Adrenal gland (tissue), 12 donors: Measurements from ENCODE around the gene GLB1L2. TPM values are rescaled to one million over a fixed set of nuclear protein-coding genes. Genes with fewer than 3 reads are reported as not detected.

Experiments used
- DNase-seq, 7 donors: peaks; one replicate each; pipeline ENCODE4 v3.0.0-alpha.2; 2019 to 2020
- H3K27ac ChIP-seq, 5 donors: fragments of 200-600 bp; sonication (generic) in 4 of 5; 1 replicate in 3 of 5; 2 replicates in 2 of 5; pipeline versions ENCODE4 v1.5.1 to v1.8.0; 2016 to 2020; ENCODE audit warnings: mild to moderate bottlenecking in 1 of 5
- H3K27me3 ChIP-seq: fragments of 200-600 bp; 2 replicates; pipeline ENCODE4 v1.8.0; 2021
- H3K36me3 ChIP-seq, 2 donors: fragments of 200-600 bp; replicated peaks in 1 of 2; 1 replicate in 1 of 2; 2 replicates in 1 of 2; pipeline versions ENCODE4 v1.5.1 to v1.8.0; 2018 to 2022
- H3K4me1 ChIP-seq, 2 donors: fragments of 200-600 bp; replicated peaks in 1 of 2; 1 replicate in 1 of 2; 2 replicates in 1 of 2; pipeline versions ENCODE4 v1.5.1 to v1.8.0; 2018 to 2021
- H3K4me3 ChIP-seq, 4 donors: fragments of 200-600 bp; sonication (generic) in 3 of 4; one replicate each; pipeline ENCODE4 v1.5.1; 2016 to 2018
- H3K9me3 ChIP-seq, 3 donors: fragments of 200-600 bp; sonication (generic) in 1 of 3; replicated peaks in 1 of 3; 1 replicate in 2 of 3; 2 replicates in 1 of 3; pipeline versions ENCODE4 v1.5.1 to v1.8.0; 2016 to 2021
- POLR2A ChIP-seq, 2 donors: fragments of 450-650 bp; IDR thresholded peaks; one replicate each; pipeline ENCODE4 v1.6.1; 2017; ENCODE audit warnings: antibody characterized with exemption in 2 of 2, mild to moderate bottlenecking in 2 of 2, moderate library complexity in 1 of 2
- WGBS, 4 donors: extraction: QIAGEN DNeasy Blood & Tissue Kit in 2 of 4; methylation state at CpG; one replicate each; pipeline versions ENCODE4 v1.1.5 to v1.1.7; 2013 to 2017; 5-methylcytosine and 5-hydroxymethylcytosine counted together
- intact Hi-C, 2 donors: fragments of 100-400 bp; cut with DNase I; formaldehyde crosslinking; loops; one replicate each; pipeline versions ENCODE4 v1.14.1 to v1.15.0; 2022 to 2023
- polyA plus RNA-seq, 3 donors: library from polyadenylated mRNA; stranded (reverse); fragments of 200-250 nt in 2 of 3; fragments of 350-450 nt in 1 of 3; fragmentation: Illumina TruSeq in 1 of 3; extraction: RNeasy Lipid Tissue Mini Kit (QIAGEN cat#74804) in 1 of 3; gene quantifications; one replicate each; pipeline ENCODE4 v1.2.3, GENCODE V29; 2013 to 2014
- total RNA-seq, 9 donors: library from RNA; depleted of rRNA in 4 of 9; stranded (reverse); fragments of >200 nt in 4 of 9; fragments of 120-200 nt in 1 of 9; fragmentation: NEBNext Ultra II Directional in 1 of 9; extraction: Animal tissue kit (Norgen Biotek cat#: 25700) in 1 of 9; gene quantifications; one replicate each; pipeline versions ENCODE4 v1.1.0 to v1.2.4, GENCODE V29; 2013 to 2023
- TF ChIP-seq, protein P1 (sequence below), 6 experiments: fragments of 450-650 bp in 4 of 6; fragments of 200-600 bp in 2 of 6; sonication (generic) in 1 of 6; IDR thresholded peaks; 1 replicate in 5 of 6; 2 replicates in 1 of 6; pipeline versions ENCODE4 v1.5.1 to v1.8.0; 2016 to 2021; ENCODE audit warnings: antibody characterized with exemption in 6 of 6, mild to moderate bottlenecking in 2 of 6, moderate library complexity in 1 of 6
- donor health status: healthy with polysubstance abuse.
- donor health status: Bipolar disorder and iron deficiency.
- donor health status: DM: yes; HTN: yes; CAD: no.
- donor health status: DM: no; HTN: no; CAD: no.
- donor health status: DM: no; HTN: no; CAD: no.
- donor health status: DM: yes; HTN: yes; CAD: no.

Gene GLB1L2
- total and polyA plus RNA-seq, 12 donors: 0.66 to 8.1 (median 2.6) TPM

GRCh38 chr11:134397304-134398078 is 65.7 kb downstream of the GLB1L2 start:
- WGBS, 4 donors: 83 to 85% (median 84%) methylated on average over 11 to 18 of the region's 18 CpGs

GRCh38 chr11:134398079-134398444 is 66.3 kb downstream of the GLB1L2 start:
- 75 to 85% (median 79%) methylated on average over 4 to 11 of the region's 11 CpGs for WGBS, 4 donors
- Histone ChIP-seq H3K27ac (no peak overlapping the region), H3K27me3 (no peaks in the 10 kb centered on the region), H3K4me3 (no peak overlapping the region), H3K4me1 (no peaks in the 10 kb centered on the region), H3K9me3 (no peaks in the 10 kb centered on the region), H3K36me3 (no peaks in the 10 kb centered on the region)
- DNase-seq: no peak
- TF ChIP-seq POLR2A (IDR thresholded peaks at IDR 0.05): no peak
- TF ChIP-seq, protein P1, sequence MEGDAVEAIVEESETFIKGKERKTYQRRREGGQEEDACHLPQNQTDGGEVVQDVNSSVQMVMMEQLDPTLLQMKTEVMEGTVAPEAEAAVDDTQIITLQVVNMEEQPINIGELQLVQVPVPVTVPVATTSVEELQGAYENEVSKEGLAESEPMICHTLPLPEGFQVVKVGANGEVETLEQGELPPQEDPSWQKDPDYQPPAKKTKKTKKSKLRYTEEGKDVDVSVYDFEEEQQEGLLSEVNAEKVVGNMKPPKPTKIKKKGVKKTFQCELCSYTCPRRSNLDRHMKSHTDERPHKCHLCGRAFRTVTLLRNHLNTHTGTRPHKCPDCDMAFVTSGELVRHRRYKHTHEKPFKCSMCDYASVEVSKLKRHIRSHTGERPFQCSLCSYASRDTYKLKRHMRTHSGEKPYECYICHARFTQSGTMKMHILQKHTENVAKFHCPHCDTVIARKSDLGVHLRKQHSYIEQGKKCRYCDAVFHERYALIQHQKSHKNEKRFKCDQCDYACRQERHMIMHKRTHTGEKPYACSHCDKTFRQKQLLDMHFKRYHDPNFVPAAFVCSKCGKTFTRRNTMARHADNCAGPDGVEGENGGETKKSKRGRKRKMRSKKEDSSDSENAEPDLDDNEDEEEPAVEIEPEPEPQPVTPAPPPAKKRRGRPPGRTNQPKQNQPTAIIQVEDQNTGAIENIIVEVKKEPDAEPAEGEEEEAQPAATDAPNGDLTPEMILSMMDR (IDR thresholded peaks at IDR 0.05): no peak
- intact Hi-C loops: no loop called here

More at GRCh38 chr11:134397304-134398078, 65.7 kb downstream of the GLB1L2 start:
- DNase-seq: no peak
- no peaks in the 10 kb centered on the region for H3K9me3 ChIP-seq
- no peaks in the 10 kb centered on the region for H3K27me3 ChIP-seq
- H3K4me3 ChIP-seq: no peak overlapping the region
- H3K27ac ChIP-seq: no peak overlapping the region
- no peak for TF ChIP-seq POLR2A (IDR thresholded peaks at IDR 0.05)
- TF ChIP-seq, protein P1 (IDR thresholded peaks at IDR 0.05): no peak
- no peaks in the 10 kb centered on the region for H3K36me3 ChIP-seq
- no peaks in the 10 kb centered on the region for H3K4me1 ChIP-seq
- intact Hi-C loops: no loop called here

- H3K4me1 ChIP-seq: no peaks in the 10 kb centered on the region
- no peak for TF ChIP-seq POLR2A (IDR thresholded peaks at IDR 0.05)
- TF ChIP-seq, protein P1 (IDR thresholded peaks at IDR 0.05): no peak
- intact Hi-C loops: no loop called here
- no peaks in the 10 kb centered on the region for H3K9me3 ChIP-seq
- H3K27me3 ChIP-seq: no peaks in the 10 kb centered on the region
- H3K4me3 ChIP-seq: no peak overlapping the region
- DNase-seq: no peak
- WGBS, 4 donors: 58 to 78% (median 61%) methylated on average over 8 to 13 of the region's 13 CpGs
- no peaks in the 10 kb centered on the region for H3K36me3 ChIP-seq
- no peak overlapping the region for H3K27ac ChIP-seq
Measured at GRCh38 chr11:134398644-134399292, 67.0 kb downstream of the GLB1L2 start.

DNA sequence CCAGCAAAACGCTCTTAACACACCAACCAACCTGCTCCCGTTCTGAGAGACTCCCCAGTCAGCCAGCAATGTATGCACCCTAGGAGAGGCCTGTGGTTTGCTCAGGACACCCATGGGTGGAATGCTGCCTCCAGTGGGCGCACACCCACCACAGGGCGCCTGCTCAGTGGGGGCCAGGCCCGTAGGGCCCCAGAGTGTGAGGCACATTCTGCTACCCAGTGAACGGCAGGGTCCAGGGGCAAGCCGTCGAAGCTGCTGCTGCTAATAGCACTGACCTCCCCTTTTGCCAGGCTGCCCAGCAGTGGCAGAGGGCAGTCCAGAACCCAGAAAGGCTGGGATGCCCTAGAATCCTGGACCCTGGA is 67.5 kb downstream of the GLB1L2 start:
- DNase-seq: no peak
- Histone ChIP-seq H3K27me3 (no peaks in the 10 kb centered on the region), H3K36me3 (no peaks in the 10 kb centered on the region), H3K4me3 (no peak overlapping the region), H3K27ac (no peak overlapping the region), H3K9me3 (no peaks in the 10 kb centered on the region), H3K4me1 (no peaks in the 10 kb centered on the region)
- WGBS, 4 donors: 73 to 81% (median 79%) methylated on average over 2 to 8 of the region's 8 CpGs
- TF ChIP-seq, protein P1 (IDR thresholded peaks at IDR 0.05): no peak
- TF ChIP-seq POLR2A (IDR thresholded peaks at IDR 0.05): no peak
- intact Hi-C loops: no loop called here
